HG02852 (cell line): ENCODE measurements around the gene CTNNA2.

ENCODE experiments used
- ATAC-seq: cut with Tn5 transposase; IDR thresholded peaks from one replicate; pipeline ENCODE4 v1.9.1; 2021; ENCODE audit warnings: mild to moderate bottlenecking, moderate library complexity; ENCODE audit not compliant: unreplicated experiment

CTNNA2 gene

DNA sequence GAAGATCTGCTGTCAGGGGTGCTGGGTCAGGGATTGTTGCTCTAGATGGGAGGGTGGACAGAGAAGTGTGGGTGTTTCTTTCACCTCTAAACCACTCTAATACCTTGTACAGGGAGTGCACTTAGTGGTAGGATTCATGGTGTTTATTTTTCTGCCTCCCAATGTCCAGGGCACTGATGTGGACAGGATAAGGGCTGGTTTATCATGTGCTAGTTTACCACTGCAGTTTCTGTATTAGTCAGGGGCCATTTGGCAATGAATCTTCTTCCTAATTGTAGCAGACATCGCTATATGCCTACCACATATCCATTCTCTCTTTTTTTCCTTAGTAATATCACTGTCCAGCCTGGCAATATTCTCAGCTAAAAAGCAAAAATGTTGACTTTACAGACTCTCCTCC lies 842.0 kb downstream of the CTNNA2 start:
- ATAC-seq, result no peak

DNA sequence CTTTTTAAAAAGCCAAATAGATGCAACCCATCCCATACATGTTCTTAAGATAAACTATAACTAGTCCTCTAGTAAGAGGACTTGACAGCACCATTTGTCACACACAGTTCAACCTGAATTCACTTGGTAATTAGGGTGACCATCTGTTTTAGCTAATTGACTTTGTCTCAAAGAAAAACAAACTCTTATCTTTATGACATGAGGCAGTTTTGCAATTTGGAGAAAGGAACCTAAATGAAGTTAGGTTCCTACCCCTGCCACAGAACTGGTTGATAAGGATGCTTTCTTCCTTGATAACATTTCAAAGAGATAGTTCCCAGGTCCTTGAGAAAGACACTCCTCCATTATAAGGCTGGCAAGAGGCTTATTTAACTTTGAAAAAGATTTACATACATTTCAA lies 849.1 kb downstream of the CTNNA2 start:
- no peak for ATAC-seq

DNA sequence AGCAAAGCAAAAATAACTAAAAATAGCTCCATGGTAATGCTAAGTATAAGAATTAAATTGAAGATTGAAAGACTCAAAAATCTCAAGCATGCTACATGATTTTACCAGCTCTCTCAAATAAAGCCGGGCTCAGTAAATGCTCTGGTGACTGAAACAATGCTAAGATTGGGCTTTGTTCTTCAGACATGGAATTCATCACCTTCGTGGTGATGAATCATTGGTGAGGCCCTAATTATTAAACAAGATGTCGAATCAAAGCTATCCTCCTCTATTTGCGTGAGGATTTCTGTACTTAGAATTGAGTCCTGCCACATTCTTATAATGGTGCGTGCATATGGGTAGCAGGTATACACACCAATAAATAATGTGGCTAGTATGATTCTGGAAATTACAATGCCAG lies 850.5 kb downstream of the CTNNA2 start:
- no peak for ATAC-seq

DNA sequence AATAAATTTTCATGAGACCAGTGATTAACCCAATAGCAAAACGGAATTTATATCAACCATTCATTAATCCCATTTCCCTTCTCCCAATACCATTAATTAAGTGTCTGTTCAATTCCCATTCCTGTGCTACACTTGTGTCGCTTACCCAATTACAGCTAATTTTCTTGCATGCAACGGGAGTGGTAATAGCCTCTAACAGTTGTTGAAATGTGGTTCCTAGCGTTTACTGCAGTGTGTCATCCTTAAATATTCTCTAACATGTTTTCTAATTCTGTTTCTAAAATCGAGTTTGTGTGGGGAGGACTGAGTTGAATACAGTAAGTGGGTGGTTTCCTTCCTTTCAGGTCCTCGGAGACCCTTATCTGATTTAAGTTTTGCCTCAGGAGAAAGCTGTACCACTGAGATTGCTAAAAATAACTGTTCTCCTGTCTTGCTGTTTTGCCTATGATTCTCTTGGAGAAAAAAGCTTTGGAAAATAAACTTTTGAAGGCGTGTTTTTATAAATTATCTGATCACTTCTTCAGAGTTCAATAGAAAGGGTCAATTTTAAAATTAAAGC lies 851.0 kb downstream of the CTNNA2 start:
- ATAC-seq, result no peak

DNA sequence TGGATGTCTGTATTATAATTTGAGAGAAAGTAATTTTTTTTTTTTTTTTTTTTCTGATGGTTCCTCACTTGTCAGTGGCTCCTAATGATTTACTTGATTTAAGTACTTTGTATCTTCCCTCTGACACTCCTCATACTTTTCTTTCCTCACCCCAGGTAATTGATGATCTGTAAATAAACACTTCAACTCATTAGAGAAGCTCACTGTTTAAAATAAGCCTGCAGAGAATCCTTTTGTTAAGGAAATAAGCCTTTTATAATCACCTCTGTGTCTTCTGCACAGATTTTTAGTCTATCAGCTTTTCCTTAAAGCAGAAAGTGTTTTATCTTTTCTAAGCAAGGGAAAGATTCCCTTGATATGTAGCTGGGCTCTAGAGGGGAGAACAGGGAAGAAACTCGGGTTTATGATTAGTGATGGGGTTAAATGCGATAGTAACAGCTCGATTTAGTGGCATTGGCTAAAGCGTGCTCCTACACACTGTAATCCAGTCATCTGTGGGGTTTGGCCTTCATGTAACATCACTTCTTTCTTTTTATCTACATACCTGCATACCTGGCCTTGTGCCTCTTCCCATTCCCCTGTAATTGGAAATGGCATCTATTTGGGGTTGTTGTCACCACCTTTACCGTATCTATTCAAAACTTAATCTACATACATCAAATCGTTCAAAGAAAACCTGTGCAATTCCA lies 851.8 kb downstream of the CTNNA2 start:
- ATAC-seq, result no peak

DNA sequence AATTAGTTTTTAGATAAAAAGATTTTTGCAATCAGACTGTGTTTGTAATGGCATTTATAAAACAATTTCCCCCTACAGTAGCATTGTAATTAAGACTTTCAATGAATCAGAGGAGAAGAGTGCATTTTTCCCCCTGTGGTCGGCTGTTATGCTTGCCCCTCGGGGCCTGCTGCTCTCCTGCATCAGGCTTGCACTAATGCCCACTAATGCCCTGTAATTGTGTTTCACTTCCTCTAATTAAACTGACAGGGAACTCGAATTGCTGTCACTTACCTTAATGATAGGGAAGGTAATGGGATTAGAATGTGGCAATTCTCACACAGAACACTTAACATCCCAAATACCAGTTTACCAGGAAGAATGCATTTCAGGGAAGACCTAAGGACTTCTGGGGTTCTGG lies 852.9 kb downstream of the CTNNA2 start:
- no peak for ATAC-seq

DNA sequence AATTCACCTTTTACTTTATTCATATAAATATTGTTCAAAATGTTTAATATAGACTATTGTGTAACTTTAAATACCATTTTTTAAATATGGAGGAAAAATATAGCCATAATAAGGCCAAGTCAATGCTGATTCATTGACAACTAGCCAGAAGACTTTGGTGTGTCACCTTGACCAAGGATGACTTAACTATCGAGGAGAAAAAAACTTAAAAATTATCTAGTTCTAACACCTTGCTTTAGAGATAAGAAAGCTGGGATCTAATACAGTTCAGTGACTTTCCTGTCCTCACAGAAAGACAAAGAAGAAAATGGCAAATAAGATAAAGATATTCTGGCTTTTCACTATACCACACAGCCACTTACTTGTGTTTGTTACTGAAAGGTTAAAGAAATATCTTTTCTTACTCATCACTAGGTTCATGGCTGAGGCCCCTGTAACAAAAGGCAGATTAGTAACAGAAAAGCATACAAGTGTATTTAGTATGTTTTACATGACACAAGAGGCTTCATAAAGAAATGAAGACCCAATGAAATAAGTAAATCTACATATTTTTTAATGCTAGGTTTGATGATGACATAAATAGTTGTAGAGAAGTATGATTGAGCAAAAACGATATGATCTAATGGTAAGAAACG lies 857.6 kb downstream of the CTNNA2 start:
- no peak for ATAC-seq

DNA sequence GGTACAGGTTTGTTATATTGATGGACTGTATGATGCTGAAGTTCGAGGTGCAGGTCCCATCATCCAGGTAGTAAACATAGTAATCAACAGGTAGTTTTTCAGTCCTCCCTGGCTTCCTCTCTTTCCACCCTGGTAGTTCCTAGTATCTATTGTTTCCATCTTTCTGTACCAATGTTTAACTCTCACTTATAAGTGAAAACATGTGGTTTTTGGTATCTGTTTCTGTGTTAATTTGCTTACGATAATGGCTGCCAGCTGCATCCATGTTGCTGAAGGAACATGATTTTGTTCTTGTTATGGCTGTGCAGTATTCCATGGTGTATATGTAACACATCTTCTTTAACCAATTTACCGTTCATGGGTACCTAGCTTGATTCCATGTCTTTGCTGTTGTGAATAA lies 861.3 kb downstream of the CTNNA2 start:
- ATAC-seq, result no peak

DNA sequence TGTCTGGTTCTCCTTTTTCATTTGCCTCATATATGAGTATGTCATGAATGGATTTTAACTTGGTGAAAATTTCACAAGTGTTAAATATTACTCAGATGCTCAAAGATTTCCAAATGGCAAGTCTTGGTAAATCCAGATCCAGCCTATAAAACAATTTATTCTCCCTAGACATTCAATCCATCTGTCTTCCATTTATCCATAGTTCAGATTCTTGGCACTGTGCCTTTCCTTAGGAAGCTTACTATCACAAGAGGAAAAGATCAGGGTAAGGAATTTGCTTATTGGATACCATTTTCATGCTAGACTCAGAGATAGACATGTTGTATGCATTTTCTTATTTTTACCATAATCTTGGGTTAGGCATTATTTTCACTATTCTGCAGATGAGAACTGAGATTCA lies 864.2 kb downstream of the CTNNA2 start:
- ATAC-seq, result no peak

DNA sequence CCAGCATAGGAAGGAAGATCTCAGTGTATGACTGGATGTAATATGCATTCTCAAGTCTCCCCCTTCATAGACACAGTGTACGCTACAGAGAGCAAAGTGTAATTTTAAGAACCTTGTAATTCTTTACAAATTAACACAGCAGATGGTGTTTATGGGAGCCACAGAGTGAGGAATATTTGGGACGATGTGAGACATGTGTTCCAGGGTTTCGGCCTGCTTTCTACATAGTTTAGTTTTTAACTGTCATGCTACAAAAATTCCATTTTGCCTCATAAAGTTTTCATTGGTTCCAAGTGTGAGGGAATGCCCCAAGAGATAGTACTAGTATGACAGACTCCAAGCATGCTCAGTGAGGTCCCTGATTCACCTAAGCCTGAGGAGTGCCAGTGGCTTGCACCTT lies 867.9 kb downstream of the CTNNA2 start:
- ATAC-seq, result no peak

DNA sequence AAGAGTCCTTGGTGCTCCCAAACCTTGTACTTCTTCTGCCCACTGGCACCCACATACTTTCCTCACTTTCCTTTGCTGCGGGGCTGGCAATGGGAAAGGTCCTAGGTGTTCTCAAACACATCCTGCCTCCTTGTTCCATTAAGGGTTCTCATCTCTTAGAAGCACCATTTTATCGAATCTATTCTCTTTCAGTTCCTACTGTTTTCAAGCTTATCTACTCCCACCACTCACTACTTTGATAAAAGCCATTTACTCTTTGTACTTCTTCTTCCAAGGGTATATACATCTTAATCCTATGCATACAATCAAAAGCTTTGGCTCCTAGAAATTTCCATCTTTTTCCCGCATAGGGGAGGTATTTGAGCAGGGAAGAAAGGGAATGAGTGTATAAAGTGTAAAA lies 868.8 kb downstream of the CTNNA2 start:
- ATAC-seq, result no peak

DNA sequence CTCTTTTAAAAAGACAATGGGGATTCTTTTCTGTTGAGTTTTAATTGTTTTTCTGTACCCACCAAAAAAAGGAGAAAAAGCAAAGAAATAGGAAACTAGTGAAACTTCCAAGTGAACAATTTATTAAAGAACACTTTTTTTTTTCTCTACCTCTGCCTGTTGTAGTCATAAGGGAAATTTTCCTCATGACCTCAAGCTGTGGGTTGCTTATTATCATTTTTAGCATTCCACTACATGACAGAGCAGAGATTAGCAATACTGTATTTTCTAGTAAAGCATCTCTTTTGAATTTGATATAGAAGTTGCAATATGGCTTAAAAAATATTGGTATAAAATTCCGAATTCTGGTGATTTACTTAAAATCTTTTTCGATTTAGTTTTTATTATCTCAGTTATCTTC lies 879.6 kb downstream of the CTNNA2 start:
- no peak for ATAC-seq

DNA sequence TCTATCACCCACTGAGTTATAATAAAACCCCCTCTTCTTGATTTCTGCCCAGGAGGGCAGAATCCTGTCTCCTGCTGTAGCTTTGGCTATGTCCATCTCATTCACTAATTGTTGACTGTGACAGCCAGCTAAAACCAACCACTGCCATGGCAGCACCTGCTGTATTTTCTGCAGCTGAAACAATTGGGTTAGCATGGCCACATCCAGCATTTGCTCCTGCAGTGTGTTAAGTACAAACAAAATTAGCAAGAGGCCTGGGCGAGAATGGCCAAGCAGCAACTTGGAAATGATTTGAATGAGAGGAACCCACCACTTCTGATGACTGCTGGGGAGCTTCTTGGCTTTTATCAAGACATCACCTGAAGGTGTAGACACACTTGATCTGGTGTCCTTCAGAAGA lies 881.1 kb downstream of the CTNNA2 start:
- ATAC-seq, result no peak

DNA sequence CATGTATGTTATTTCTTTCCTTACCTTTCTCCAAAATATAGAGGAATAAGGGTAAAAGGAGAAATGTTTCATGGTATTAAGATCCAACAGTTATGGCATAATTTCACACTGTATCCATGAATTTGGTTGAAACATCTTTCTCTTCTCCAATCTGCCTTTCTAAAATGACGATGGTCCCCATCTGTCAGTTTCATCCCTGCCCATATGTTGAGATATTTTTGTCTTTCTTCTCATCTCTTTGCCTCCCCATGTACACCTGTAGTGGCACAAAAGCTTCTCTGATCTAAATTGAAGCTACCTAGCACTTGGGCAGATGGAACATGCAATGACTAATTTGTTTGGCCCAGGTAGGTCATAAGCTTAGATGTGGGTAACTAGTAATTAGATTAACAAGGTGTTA lies 882.4 kb downstream of the CTNNA2 start:
- no peak for ATAC-seq

DNA sequence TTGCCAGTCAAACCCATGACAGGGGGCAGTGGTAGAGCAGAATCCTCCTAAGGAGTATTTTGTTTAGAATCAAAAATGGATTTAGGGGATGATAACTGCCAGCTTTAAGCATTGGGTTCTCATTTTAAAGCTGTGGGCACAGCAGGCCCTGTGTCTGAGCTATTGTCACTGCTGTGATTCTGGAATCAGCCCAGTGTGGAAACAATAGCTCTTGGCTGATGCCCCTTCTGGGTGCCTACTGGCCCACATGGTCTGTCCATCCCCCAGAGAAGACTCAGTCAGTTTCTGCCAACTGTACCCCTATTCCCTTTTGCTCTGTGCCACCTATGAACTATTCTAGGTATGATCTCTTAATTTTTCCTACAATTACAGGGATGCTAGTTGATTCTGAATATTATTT lies 883.4 kb downstream of the CTNNA2 start:
- no peak for ATAC-seq

DNA sequence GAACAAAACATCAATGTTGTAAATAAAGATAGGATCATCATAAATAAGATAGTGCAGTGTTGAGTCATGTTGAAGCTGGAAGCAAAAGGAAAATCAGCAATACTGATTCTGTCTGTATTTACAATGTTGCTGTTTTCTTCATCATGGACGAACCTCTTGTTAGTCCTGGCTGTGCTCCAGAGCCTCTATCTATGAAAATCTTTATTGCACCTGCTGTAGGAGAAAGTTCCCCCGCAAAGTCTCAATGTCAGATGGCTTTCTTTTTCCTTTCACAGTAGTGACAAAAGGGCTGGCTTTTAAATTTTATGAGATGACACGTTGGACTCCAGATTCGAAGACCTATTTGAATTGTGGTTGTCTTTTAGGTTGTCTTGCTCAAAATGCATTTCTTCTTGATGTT lies 890.2 kb downstream of the CTNNA2 start:
- no peak for ATAC-seq

DNA sequence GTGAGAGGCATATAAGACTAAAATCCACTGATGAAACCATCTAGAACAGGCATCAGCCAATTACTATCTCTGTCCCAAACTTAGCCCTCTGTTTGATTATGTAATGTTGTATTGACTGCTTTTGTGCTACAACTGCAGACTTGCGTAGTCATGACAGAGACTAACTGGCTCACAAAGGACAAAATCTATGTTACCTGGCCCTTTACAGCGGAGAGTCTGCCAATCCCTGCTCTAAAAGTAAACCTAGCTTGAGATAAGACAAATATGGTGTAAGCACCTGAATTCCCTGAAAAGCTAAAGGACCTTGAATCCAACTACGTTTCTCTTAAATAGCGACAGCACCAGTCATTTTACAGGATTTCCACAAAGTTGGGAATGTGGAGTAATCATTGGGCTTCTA lies 894.5 kb downstream of the CTNNA2 start:
- ATAC-seq, result no peak

DNA sequence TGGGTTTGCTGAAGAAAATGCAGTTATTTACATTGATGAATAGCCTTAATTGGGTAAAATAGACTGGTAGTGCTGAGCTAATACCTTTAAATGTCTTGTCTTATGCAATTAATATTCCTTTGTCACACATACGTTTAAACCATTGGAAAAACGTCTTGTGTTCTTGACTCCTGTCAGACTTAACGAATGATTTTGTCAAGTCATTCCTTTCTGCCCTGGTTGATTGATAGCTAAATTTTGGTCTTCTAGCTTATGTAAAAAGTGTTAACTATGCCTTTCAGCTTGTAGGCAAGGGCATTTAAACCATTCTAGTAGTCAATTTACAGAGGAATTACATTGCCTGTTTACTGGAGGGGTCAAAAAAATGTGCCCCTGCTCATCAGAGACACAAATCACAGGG lies 897.5 kb downstream of the CTNNA2 start:
- no peak for ATAC-seq

DNA sequence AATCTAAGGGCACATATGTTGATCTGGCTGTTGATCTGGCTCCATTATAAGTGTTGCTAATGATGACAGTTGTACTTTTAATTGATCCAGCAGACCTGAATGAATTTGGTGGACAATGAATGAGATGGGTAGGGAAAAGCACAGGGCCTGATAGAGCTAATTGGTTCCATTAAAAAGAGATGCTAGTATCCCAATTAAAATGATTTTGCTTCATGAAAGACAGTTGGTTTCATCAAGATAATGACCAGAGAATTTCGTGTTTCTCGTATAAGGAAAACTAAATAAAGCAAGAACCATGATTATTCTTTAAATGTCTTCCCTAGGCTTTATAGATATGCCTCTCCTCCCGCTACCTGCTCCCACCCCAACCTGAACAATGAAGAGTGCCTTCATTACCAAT lies 900.3 kb downstream of the CTNNA2 start:
- ATAC-seq, result no peak

DNA sequence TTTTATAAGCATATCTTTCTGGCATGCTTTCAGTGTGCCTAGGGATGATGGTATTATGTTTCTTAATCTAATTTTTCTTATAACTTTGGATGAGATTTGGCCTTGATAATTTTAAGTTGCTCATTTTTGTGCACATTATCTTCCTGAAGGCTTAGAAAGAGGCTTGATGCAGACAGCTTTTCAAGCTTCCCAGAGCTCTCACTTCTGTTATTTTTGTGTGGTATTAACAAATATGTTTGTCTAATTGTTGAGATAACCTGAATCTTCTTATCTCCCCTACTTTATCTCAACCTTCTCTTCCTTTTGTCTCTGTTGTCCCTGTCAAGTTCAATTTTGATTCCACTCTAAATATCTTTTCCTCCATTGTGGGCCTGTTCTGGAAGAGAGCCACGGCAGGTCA lies 904.9 kb downstream of the CTNNA2 start:
- no peak for ATAC-seq

DNA sequence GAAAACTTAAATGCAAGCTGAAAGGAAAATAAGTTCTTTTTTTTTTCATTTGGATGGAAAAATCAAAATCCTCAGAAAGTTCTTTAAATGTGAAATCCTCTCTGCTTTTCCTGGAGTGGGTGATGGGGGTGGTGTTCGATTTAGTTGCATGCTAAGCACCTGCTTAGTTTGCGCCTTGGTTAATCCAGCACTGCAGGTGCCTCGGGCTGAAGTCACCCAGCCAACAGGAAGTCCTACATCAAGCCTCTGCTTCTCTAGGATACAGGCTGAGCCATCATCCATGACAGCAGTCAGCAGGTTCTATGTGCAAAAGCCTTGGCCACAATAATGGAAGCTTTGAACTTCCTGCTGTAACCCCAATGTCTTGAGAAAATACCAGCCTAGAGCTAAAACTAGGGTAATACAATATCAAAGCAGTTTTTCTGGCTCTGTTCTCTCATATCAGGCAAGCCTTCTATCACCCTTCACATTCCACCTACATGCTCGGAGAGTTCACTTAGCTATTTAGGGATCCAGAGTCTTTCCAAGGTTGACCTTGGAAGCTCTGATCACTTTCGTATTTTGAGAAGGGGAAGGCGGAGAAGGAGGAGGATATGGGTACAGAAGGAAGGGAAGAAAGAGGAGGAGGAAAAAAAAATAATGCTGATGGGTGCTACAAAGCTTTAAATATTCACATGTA lies 907.8 kb downstream of the CTNNA2 start:
- ATAC-seq, result no peak

DNA sequence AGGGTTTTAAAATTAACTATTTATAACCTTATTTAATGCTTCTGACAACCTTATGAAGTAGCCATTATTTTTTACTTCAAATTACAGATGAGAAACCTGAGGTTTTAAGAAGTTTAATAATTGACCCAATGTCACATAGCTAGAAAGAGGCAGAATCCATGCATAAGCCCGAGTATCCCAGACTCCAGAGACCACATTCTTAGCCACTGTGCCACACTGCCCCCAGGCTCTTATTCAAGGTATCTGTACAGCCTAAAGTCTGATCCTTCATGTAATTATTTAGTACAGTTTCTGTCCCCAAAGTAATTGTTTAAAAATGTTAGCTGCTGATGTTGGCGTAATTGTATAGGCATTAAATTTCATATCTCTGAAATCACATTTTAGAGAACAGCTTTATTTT lies 916.4 kb downstream of the CTNNA2 start:
- ATAC-seq, result no peak
